HepG2 (cell line): ENCODE measurements around the gene NISCH. TPM values are rescaled to one million over a fixed set of nuclear protein-coding genes. Genes with fewer than 3 reads are reported as not detected.

Experiments used
- ATAC-seq: fragments of 200-7000 bp; cut with Tn5 transposase; 3 replicates; pipeline ENCODE4 v1.9.1; 2020; ENCODE audit warnings: mild to moderate bottlenecking, moderate library complexity
- BruUV-seq: library from RNA; stranded (reverse); fragments of 400-500 nt; replicated peaks from 2 replicates; lab custom pipeline; 2021; lab: Mats Ljungman, UMichigan
- CTCF ChIA-PET: fragments of 300-600 bp; formaldehyde crosslinking; extraction: SDS; loops from one replicate; lab custom pipeline; 2021; ENCODE audit warnings: low total read pairs, inconsistent platforms, low intra/inter-chr PET ratio; lab: Yijun Ruan, JAX
- POLR2A ChIA-PET: fragments of 350-600 bp; sonication (Branson Sonifier 250); formaldehyde crosslinking; loops from one replicate; lab custom pipeline; 2020; ENCODE audit warnings: antibody characterized with exemption, inconsistent platforms; lab: Yijun Ruan, JAX
- DNase-seq: peaks from one replicate; pipeline ENCODE4 v3.0.0-alpha.2; 2015; ENCODE audit warnings: low spot score
- FAIRE-seq: peaks from 3 replicates; lab custom pipeline; 2011; peaks lifted over from hg19 to GRCh38; lab: Jason Lieb, UNC
- H2AFZ ChIP-seq: one replicate; pipeline ENCODE4 v1.6.1; 2011; ENCODE audit warnings: low read length, inconsistent platforms
- H3K27ac ChIP-seq: fragments of 300-600 bp; 3 replicates; pipeline ENCODE4 v1.8.0; 2011; ENCODE audit warnings: mixed run types, mild to moderate bottlenecking, mixed read lengths, low read length, inconsistent platforms; ENCODE audit not compliant: insufficient read depth; ENCODE audit errors: extremely low read length
- H3K27me3 ChIP-seq, 2 experiments: fragments of 200-600 bp in 1 of 2; 2 replicates in 1 of 2; 3 replicates in 1 of 2; pipeline versions ENCODE4 v1.6.0 to v1.8.0; 2011; ENCODE audit warnings: low read length in 2 of 2, mild to moderate bottlenecking in 2 of 2, moderate library complexity in 2 of 2, inconsistent platforms in 1 of 2; ENCODE audit not compliant: insufficient read depth in 2 of 2, control insufficient read depth in 1 of 2
- H3K36me3 ChIP-seq, 2 experiments: fragments of 200-600 bp in 1 of 2; replicated peaks in 1 of 2; 2 replicates in 1 of 2; 3 replicates in 1 of 2; pipeline versions ENCODE4 v1.5.1 to v1.8.0; 2011; ENCODE audit warnings: low read length in 2 of 2, inconsistent platforms in 1 of 2; ENCODE audit not compliant: insufficient read depth in 2 of 2, control insufficient read depth in 1 of 2
- H3K4me1 ChIP-seq: 2 replicates; pipeline ENCODE4 v1.5.1; 2012; ENCODE audit warnings: low read length, inconsistent platforms; ENCODE audit not compliant: insufficient read depth
- H3K4me2 ChIP-seq: 2 replicates; pipeline ENCODE4 v1.6.0; 2011; ENCODE audit warnings: low read depth, low read length, inconsistent platforms
- H3K4me3 ChIP-seq, 3 experiments: fragments of 200-600 bp in 1 of 3; sonication (generic), shearing (Covaris generic) in 1 of 3; replicated peaks in 1 of 3; 2 replicates each; pipeline ENCODE4 v1.5.1; 2011 to 2016; ENCODE audit warnings: low read length in 3 of 3, inconsistent platforms in 2 of 3, low read depth in 2 of 3, mild to moderate bottlenecking in 2 of 3, control low read depth in 1 of 3, mixed read lengths in 1 of 3; ENCODE audit not compliant: insufficient read depth in 1 of 3
- H3K79me2 ChIP-seq: one replicate; pipeline ENCODE4 v1.6.1; 2011; ENCODE audit warnings: low read length, inconsistent platforms; ENCODE audit not compliant: insufficient read depth
- H3K9ac ChIP-seq: 2 replicates; pipeline ENCODE4 v1.6.0; 2011; ENCODE audit warnings: mild to moderate bottlenecking, low read depth, low read length, inconsistent platforms; ENCODE audit not compliant: insufficient read depth
- H3K9me3 ChIP-seq: 2 replicates; pipeline ENCODE4 v1.5.1; 2012; ENCODE audit warnings: mild to moderate bottlenecking, low read length
- H4K20me1 ChIP-seq: 2 replicates; pipeline ENCODE4 v1.6.0; 2011; ENCODE audit warnings: inconsistent platforms, mild to moderate bottlenecking, low read length, moderate library complexity; ENCODE audit not compliant: insufficient read depth
- CHD2 ChIP-seq: IDR thresholded peaks from 2 replicates; pipeline ENCODE4 v1.6.1; 2011; ENCODE audit warnings: low read depth, low read length, improper control_type of control experiment
- CSRNP1 ChIP-seq: sonication (generic); formaldehyde crosslinking; IDR thresholded peaks from 2 replicates; pipeline ENCODE4 v1.8.1; 2023; ENCODE audit warnings: mild to moderate bottlenecking, missing genetic modification reagents
- ELF3 ChIP-seq: IDR thresholded peaks from 2 replicates; pipeline ENCODE4 v1.6.1; 2016; ENCODE audit warnings: missing genetic modification reagents, missing compliant biosample characterization
- ETV5 ChIP-seq: IDR thresholded peaks from 2 replicates; pipeline ENCODE4 v1.6.1; 2018; ENCODE audit warnings: missing biosample characterization, missing genetic modification reagents, inconsistent platforms, borderline replicate concordance
- HNF1A ChIP-seq, 2 experiments: sonication (generic) in 1 of 2; formaldehyde crosslinking in 1 of 2; IDR thresholded peaks; 2 replicates each; pipeline versions ENCODE4 v1.4.0 to v1.6.1; 2016 to 2020; ENCODE audit warnings: borderline replicate concordance in 1 of 2, low read depth in 1 of 2, mild to moderate bottlenecking in 1 of 2, missing genetic modification reagents in 1 of 2
- MIXL1 ChIP-seq: IDR thresholded peaks from 2 replicates; pipeline ENCODE4 v1.6.1; 2016
- MYPOP ChIP-seq: sonication (generic); formaldehyde crosslinking; IDR thresholded peaks from 2 replicates; pipeline ENCODE4 v1.8.1; 2023; ENCODE audit warnings: mild to moderate bottlenecking, moderate library complexity, missing genetic modification reagents
- NR2F1 ChIP-seq, 2 experiments: fragments of 450-650 bp in 1 of 2; formaldehyde crosslinking in 1 of 2; IDR thresholded peaks; 2 replicates each; pipeline versions ENCODE4 v1.5.0 to v1.6.1; 2016 to 2020; ENCODE audit warnings: mild to moderate bottlenecking in 1 of 2, missing compliant biosample characterization in 1 of 2, missing genetic modification reagents in 1 of 2, moderate library complexity in 1 of 2
- TCF7 ChIP-seq: sonication (generic); IDR thresholded peaks from 2 replicates; pipeline ENCODE4 v1.6.1; 2016; ENCODE audit warnings: antibody characterized with exemption, low read depth
- THAP8 ChIP-seq: sonication (generic); formaldehyde crosslinking; IDR thresholded peaks from 2 replicates; pipeline ENCODE4 v1.5.1; 2020; ENCODE audit warnings: missing genetic modification reagents, mild to moderate bottlenecking, borderline replicate concordance
- ZFP36L2 ChIP-seq: sonication (generic); formaldehyde crosslinking; IDR thresholded peaks from 2 replicates; pipeline ENCODE4 v1.4.0; 2020; ENCODE audit warnings: missing genetic modification reagents
- WGBS: methylation state at CpG from one replicate; pipeline ENCODE4 v1.1.6; 2017; ENCODE audit warnings: low lambda C conversion rate; 5-methylcytosine and 5-hydroxymethylcytosine counted together
- in situ Hi-C: cut with HindIII; loops from 2 replicates; pipeline ENCODE4 v1.10.0; 2017; ENCODE audit warnings: low pct_unique_long_range_greater_than_20kb; ENCODE audit not compliant: extremely low pct_ligation_motif_present
- intact Hi-C: fragments of 100-400 bp; cut with micrococcal nuclease; formaldehyde crosslinking; loops from one replicate; pipeline ENCODE4 v1.10.0; 2022; ENCODE audit not compliant: unreplicated experiment
- polyA plus RNA-seq, 8 experiments: library from polyadenylated mRNA; depleted of rRNA in 3 of 8; stranded (reverse) in 7 of 8; unstranded in 1 of 8; fragments of >200 nt; fragmentation: Illumina TruSeq in 4 of 8; extraction: Trizol in 4 of 8; gene quantifications; 2 replicates each; pipeline versions ENCODE4 v1.2.1 to v1.2.3, GENCODE V29; 2011 to 2016; ENCODE audit warnings: low read depth in 4 of 8, missing spikeins in 1 of 8, mixed read lengths in 1 of 8; ENCODE audit not compliant: insufficient read depth in 1 of 8
- total RNA-seq, 5 experiments: library from RNA; depleted of rRNA; stranded (reverse); fragments of >200 nt; fragmentation: Illumina TruSeq; extraction: Trizol; gene quantifications; 2 replicates each; pipeline ENCODE4 v1.2.3, GENCODE V29; 2016; ENCODE audit warnings: low read depth in 1 of 5
- TF ChIP-seq, protein P1 (sequence below): sonication (generic); formaldehyde crosslinking; IDR thresholded peaks from 2 replicates; pipeline ENCODE4 v1.4.0; 2020; ENCODE audit warnings: mild to moderate bottlenecking, missing genetic modification reagents, borderline replicate concordance
- TF ChIP-seq, protein P2 (sequence below): sonication (generic); formaldehyde crosslinking; IDR thresholded peaks from 2 replicates; pipeline ENCODE4 v1.4.0; 2020; ENCODE audit warnings: missing genetic modification reagents

The NISCH gene
- total and polyA plus RNA-seq, 2 of the 13 experiments (the other 11 are each of a cell fraction or from before 2014, with no cell fraction given), result 27.0 to 47.6 TPM

- intact Hi-C loops (loop anchor here (5.0 kb wide), 1 partner anchor 60 kb away; no protein-coding TSS in a partner anchor), in situ Hi-C loops (no loop called here)
- peak; percentile 69 for DNase-seq
- Histone ChIP-seq H3K4me1 (peaks cover 55% of the 10 kb centered on the region), H3K9ac (peak overlapping the region; percentile 85), H3K4me2 (peak overlapping the region; percentile 90), H3K4me3 (peak overlapping the region; percentile 65 to 89 (median 87)), H3K9me3 (no peaks in the 10 kb centered on the region), H4K20me1 (peaks cover 5% of the 10 kb centered on the region; the same call in 1 of the 2 replicates), H3K27ac (peak overlapping the region; percentile 66), H3K36me3 (peaks cover 13 to 19% of the 10 kb centered on the region in 2 experiments; a peak in 4 of 5 replicates), H2AFZ (no peak overlapping the region), H3K79me2 (peaks cover 52% of the 10 kb centered on the region), H3K27me3 (no peaks in the 10 kb centered on the region; a peak in 1 of 5 replicates)
- no TSS peak for BruUV-seq
- WGBS, result 12% methylated on average over 4 of the region's 5 CpGs
- POLR2A ChIA-PET, result interaction anchor here (1.0 to 1.5 kb wide), 4 partner anchors 9 to 37 kb away, joined by 3 to 5 read pairs (median 4); partner anchors contain the start of gene STAB1
- CTCF ChIA-PET, result no interaction called here
- no peak for FAIRE-seq
- no peak for ATAC-seq
- TF ChIP-seq, protein P1, sequence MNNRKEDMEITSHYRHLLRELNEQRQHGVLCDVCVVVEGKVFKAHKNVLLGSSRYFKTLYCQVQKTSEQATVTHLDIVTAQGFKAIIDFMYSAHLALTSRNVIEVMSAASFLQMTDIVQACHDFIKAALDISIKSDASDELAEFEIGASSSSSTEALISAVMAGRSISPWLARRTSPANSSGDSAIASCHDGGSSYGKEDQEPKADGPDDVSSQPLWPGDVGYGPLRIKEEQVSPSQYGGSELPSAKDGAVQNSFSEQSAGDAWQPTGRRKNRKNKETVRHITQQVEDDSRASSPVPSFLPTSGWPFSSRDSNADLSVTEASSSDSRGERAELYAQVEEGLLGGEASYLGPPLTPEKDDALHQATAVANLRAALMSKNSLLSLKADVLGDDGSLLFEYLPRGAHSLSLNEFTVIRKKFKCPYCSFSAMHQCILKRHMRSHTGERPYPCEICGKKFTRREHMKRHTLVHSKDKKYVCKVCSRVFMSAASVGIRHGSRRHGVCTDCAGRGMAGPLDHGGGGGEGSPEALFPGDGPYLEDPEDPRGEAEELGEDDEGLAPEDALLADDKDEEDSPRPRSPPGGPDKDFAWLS (CRISPR knock-in tag), result no peak
- TF ChIP-seq ELF3 (CRISPR knock-in tag) (0 out of 2 replicates have a peak, but pooled peaks have one; percentile 22), TCF7 (no peak), MYPOP (peak; percentile 50; the same call in 1 of the 2 replicates), CHD2 (no peak), ZFP36L2 (CRISPR knock-in tag) (no peak), THAP8 (CRISPR knock-in tag) (no peak), MIXL1 (CRISPR knock-in tag) (no peak), ETV5 (CRISPR knock-in tag) (peak; percentile 90; the same call in 1 of the 2 replicates), CSRNP1 (no peak), HNF1A (IDR thresholded peaks at IDR 0.05; ENCODE audit: low read depth) (no peak), HNF1A (CRISPR knock-in tag; IDR thresholded peaks at IDR 0.05; ENCODE audit: borderline replicate concordance) (no peak), NR2F1 (CRISPR knock-in tag; IDR thresholded peaks at IDR 0.05) (no peak)
- TF ChIP-seq, protein P2, sequence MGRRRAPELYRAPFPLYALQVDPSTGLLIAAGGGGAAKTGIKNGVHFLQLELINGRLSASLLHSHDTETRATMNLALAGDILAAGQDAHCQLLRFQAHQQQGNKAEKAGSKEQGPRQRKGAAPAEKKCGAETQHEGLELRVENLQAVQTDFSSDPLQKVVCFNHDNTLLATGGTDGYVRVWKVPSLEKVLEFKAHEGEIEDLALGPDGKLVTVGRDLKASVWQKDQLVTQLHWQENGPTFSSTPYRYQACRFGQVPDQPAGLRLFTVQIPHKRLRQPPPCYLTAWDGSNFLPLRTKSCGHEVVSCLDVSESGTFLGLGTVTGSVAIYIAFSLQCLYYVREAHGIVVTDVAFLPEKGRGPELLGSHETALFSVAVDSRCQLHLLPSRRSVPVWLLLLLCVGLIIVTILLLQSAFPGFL, result no peak
These were observed 77.1 kb downstream of the NISCH start for GRCh38 chr3:52532517-52532837.
